ENCODE measurements around the gene MEF2D. TPM values are rescaled to one million over a fixed set of nuclear protein-coding genes. Genes with fewer than 3 reads are reported as not detected.

MEF2D gene
- total and polyA plus RNA-seq, 9 donors: 16.8 to 75.3 (median 58.2) TPM

- no peaks in the 10 kb centered on the region for H3K9me3 ChIP-seq (replicated peaks; ENCODE audit: control insufficient read depth, low read depth, low read length)
- H3K27ac ChIP-seq (ENCODE audit: low read length): peak overlapping the region; percentile 4
- H3K36me3 ChIP-seq (ENCODE audit: control insufficient read depth, insufficient read depth, low read length): peaks cover 29% of the 10 kb centered on the region
- H3K4me1 ChIP-seq (ENCODE audit: control insufficient read depth, insufficient read depth, low read length): peaks cover 80% of the 10 kb centered on the region
- no peaks in the 10 kb centered on the region for H3K27me3 ChIP-seq (ENCODE audit: control insufficient read depth, insufficient read depth, low read length)
- H3K4me3 ChIP-seq (ENCODE audit: low read length): no peak overlapping the region
- no peak for DNase-seq
- 53% methylated on average over 5 of the region's 10 CpGs for WGBS (ENCODE audit: insufficient coverage)
These were observed 4.3 kb downstream of the MEF2D start for GRCh38 chr1:156496211-156496761.

- Histone ChIP-seq H3K4me1 (ENCODE audit: control insufficient read depth, insufficient read depth, low read length) (peaks cover 87% of the 10 kb centered on the region), H3K27me3 (ENCODE audit: control insufficient read depth, insufficient read depth, low read length) (no peaks in the 10 kb centered on the region), H3K4me3 (ENCODE audit: low read length) (no peak overlapping the region), H3K27ac (ENCODE audit: low read length) (peak overlapping the region; percentile 56), H3K9me3 (replicated peaks; ENCODE audit: control insufficient read depth, low read depth, low read length) (no peaks in the 10 kb centered on the region), H3K36me3 (ENCODE audit: control insufficient read depth, insufficient read depth, low read length) (peaks cover 33% of the 10 kb centered on the region)
- WGBS (ENCODE audit: insufficient coverage): 80% methylated on average over 1 of the region's 9 CpGs
- DNase-seq: peak; percentile 63
These were observed 5.0 kb downstream of the MEF2D start for GRCh38 chr1:156495401-156496140.

GRCh38 chr1:156494309-156494895 lies 6.2 kb downstream of the MEF2D start:
- Histone ChIP-seq H3K27ac (ENCODE audit: low read length) (peak overlapping the region; percentile 95), H3K4me3 (ENCODE audit: low read length) (no peak overlapping the region), H3K4me1 (ENCODE audit: control insufficient read depth, insufficient read depth, low read length) (peaks cover 98% of the 10 kb centered on the region), H3K36me3 (ENCODE audit: control insufficient read depth, insufficient read depth, low read length) (peaks cover 33% of the 10 kb centered on the region), H3K27me3 (ENCODE audit: control insufficient read depth, insufficient read depth, low read length) (no peaks in the 10 kb centered on the region), H3K9me3 (replicated peaks; ENCODE audit: control insufficient read depth, low read depth, low read length) (no peaks in the 10 kb centered on the region)
- no peak for DNase-seq
- WGBS (ENCODE audit: insufficient coverage): 75% methylated on average over 1 of the region's 7 CpGs

- peak overlapping the region; percentile 95 for H3K27ac ChIP-seq (ENCODE audit: low read length)
- peaks cover 34% of the 10 kb centered on the region for H3K36me3 ChIP-seq (ENCODE audit: control insufficient read depth, insufficient read depth, low read length)
- no peak overlapping the region for H3K4me3 ChIP-seq (ENCODE audit: low read length)
- no peaks in the 10 kb centered on the region for H3K27me3 ChIP-seq (ENCODE audit: control insufficient read depth, insufficient read depth, low read length)
- peak; percentile 62 for DNase-seq
- peaks cover 99% of the 10 kb centered on the region for H3K4me1 ChIP-seq (ENCODE audit: control insufficient read depth, insufficient read depth, low read length)
- H3K9me3 ChIP-seq (replicated peaks; ENCODE audit: control insufficient read depth, low read depth, low read length): no peaks in the 10 kb centered on the region
These were observed 6.8 kb downstream of the MEF2D start for GRCh38 chr1:156493742-156494141.

- DNase-seq: peak; percentile 59
- Histone ChIP-seq H3K27ac (ENCODE audit: low read length) (peak overlapping the region; percentile 95), H3K36me3 (ENCODE audit: control insufficient read depth, insufficient read depth, low read length) (peaks cover 40% of the 10 kb centered on the region), H3K27me3 (ENCODE audit: control insufficient read depth, insufficient read depth, low read length) (no peaks in the 10 kb centered on the region), H3K4me3 (ENCODE audit: low read length) (peak overlapping the region; percentile 10), H3K9me3 (replicated peaks; ENCODE audit: control insufficient read depth, low read depth, low read length) (no peaks in the 10 kb centered on the region), H3K4me1 (ENCODE audit: control insufficient read depth, insufficient read depth, low read length) (peaks cover 99% of the 10 kb centered on the region)
- 20% methylated on average over 8 of the region's 11 CpGs for WGBS (ENCODE audit: insufficient coverage)
These were observed 7.4 kb downstream of the MEF2D start for GRCh38 chr1:156493154-156493631.

GRCh38 chr1:156492591-156493080 lies 7.9 kb downstream of the MEF2D start:
- H3K4me3 ChIP-seq (ENCODE audit: low read length): no peak overlapping the region
- no peaks in the 10 kb centered on the region for H3K27me3 ChIP-seq (ENCODE audit: control insufficient read depth, insufficient read depth, low read length)
- peaks cover 42% of the 10 kb centered on the region for H3K36me3 ChIP-seq (ENCODE audit: control insufficient read depth, insufficient read depth, low read length)
- no peaks in the 10 kb centered on the region for H3K9me3 ChIP-seq (replicated peaks; ENCODE audit: control insufficient read depth, low read depth, low read length)
- peak overlapping the region; percentile 95 for H3K27ac ChIP-seq (ENCODE audit: low read length)
- 17% methylated on average over 1 of the region's 7 CpGs for WGBS (ENCODE audit: insufficient coverage)
- DNase-seq: peak; percentile 70
- H3K4me1 ChIP-seq (ENCODE audit: control insufficient read depth, insufficient read depth, low read length): peaks cover 99% of the 10 kb centered on the region

GRCh38 chr1:156492013-156492590 lies 8.5 kb downstream of the MEF2D start:
- Histone ChIP-seq H3K4me1 (ENCODE audit: control insufficient read depth, insufficient read depth, low read length) (peaks cover 96% of the 10 kb centered on the region), H3K27me3 (ENCODE audit: control insufficient read depth, insufficient read depth, low read length) (no peaks in the 10 kb centered on the region), H3K4me3 (ENCODE audit: low read length) (no peak overlapping the region), H3K27ac (ENCODE audit: low read length) (peak overlapping the region; percentile 95), H3K36me3 (ENCODE audit: control insufficient read depth, insufficient read depth, low read length) (peaks cover 40% of the 10 kb centered on the region), H3K9me3 (replicated peaks; ENCODE audit: control insufficient read depth, low read depth, low read length) (no peaks in the 10 kb centered on the region)
- no peak for DNase-seq
- 39% methylated on average over 3 of the region's 6 CpGs for WGBS (ENCODE audit: insufficient coverage)

GRCh38 chr1:156491151-156491949 lies 9.2 kb downstream of the MEF2D start:
- peak overlapping the region; percentile 95 for H3K27ac ChIP-seq (ENCODE audit: low read length)
- no peak overlapping the region for H3K4me3 ChIP-seq (ENCODE audit: low read length)
- no peaks in the 10 kb centered on the region for H3K27me3 ChIP-seq (ENCODE audit: control insufficient read depth, insufficient read depth, low read length)
- 75% methylated on average over 5 of the region's 6 CpGs for WGBS (ENCODE audit: insufficient coverage)
- H3K9me3 ChIP-seq (replicated peaks; ENCODE audit: control insufficient read depth, low read depth, low read length): no peaks in the 10 kb centered on the region
- H3K36me3 ChIP-seq (ENCODE audit: control insufficient read depth, insufficient read depth, low read length): peaks cover 34% of the 10 kb centered on the region
- H3K4me1 ChIP-seq (ENCODE audit: control insufficient read depth, insufficient read depth, low read length): peaks cover 88% of the 10 kb centered on the region
- no peak for DNase-seq

- Histone ChIP-seq H3K27ac (ENCODE audit: low read length) (peak overlapping the region; percentile 95), H3K36me3 (ENCODE audit: control insufficient read depth, insufficient read depth, low read length) (peaks cover 36% of the 10 kb centered on the region), H3K4me1 (ENCODE audit: control insufficient read depth, insufficient read depth, low read length) (peaks cover 83% of the 10 kb centered on the region), H3K9me3 (replicated peaks; ENCODE audit: control insufficient read depth, low read depth, low read length) (no peaks in the 10 kb centered on the region), H3K27me3 (ENCODE audit: control insufficient read depth, insufficient read depth, low read length) (no peaks in the 10 kb centered on the region), H3K4me3 (ENCODE audit: low read length) (peak overlapping the region; percentile 26)
- peak; percentile 72 for DNase-seq
- 2% methylated on average over 4 of the region's 10 CpGs for WGBS (ENCODE audit: insufficient coverage)
These were observed 10.1 kb downstream of the MEF2D start for GRCh38 chr1:156490401-156491032.

Data from muscle of leg (tissue), 11 donors.